ENCODE measurements around the gene HBB. TPM values are rescaled to one million over a fixed set of nuclear protein-coding genes. Genes with fewer than 3 reads are reported as not detected.
A peak's percentile ranks its signal among the peaks of the same experiment; 100 is the strongest.

The HBB gene
- total RNA-seq, 1 experiment from 2014 or later = not detected

GRCh38 chr11:5204787-5205186 is 22.1 kb downstream of the HBB start:
- H3K9me2 ChIP-seq (replicated peaks; ENCODE audit: insufficient read depth, low read length) = no peaks in the 10 kb centered on the region
- no peaks in the 10 kb centered on the region for H3K36me3 ChIP-seq (ENCODE audit: insufficient read depth, low read length)
- H2AFZ ChIP-seq (ENCODE audit: low read length) = no peak overlapping the region
- H3K4me3 ChIP-seq (ENCODE audit: low read length) = no peak overlapping the region
- H3K9me3 ChIP-seq (ENCODE audit: low read length) = no peaks in the 10 kb centered on the region
- no peaks in the 10 kb centered on the region for H3K27me3 ChIP-seq (ENCODE audit: low read length)
- H3K27ac ChIP-seq (ENCODE audit: low read length) = no peak overlapping the region
- H3K4me2 ChIP-seq (ENCODE audit: low read depth, low read length, poor library complexity, severe bottlenecking) = no peak overlapping the region
- no peaks in the 10 kb centered on the region for H4K20me1 ChIP-seq (ENCODE audit: insufficient read depth, low read depth, low read length)
- H3K4me1 ChIP-seq (ENCODE audit: low read length) = no peaks in the 10 kb centered on the region
- no peaks in the 10 kb centered on the region for H3K79me2 ChIP-seq (ENCODE audit: low read length)
- no peak overlapping the region for H3K9ac ChIP-seq (ENCODE audit: low read length)
- peak; percentile 66 for DNase-seq

GRCh38 chr11:5203366-5203765 is 23.5 kb downstream of the HBB start:
- Histone ChIP-seq H3K27ac (ENCODE audit: low read length) (no peak overlapping the region), H3K27me3 (ENCODE audit: low read length) (no peaks in the 10 kb centered on the region), H3K79me2 (ENCODE audit: low read length) (no peaks in the 10 kb centered on the region), H4K20me1 (ENCODE audit: insufficient read depth, low read depth, low read length) (no peaks in the 10 kb centered on the region), H3K36me3 (ENCODE audit: insufficient read depth, low read length) (no peaks in the 10 kb centered on the region), H3K4me1 (ENCODE audit: low read length) (no peaks in the 10 kb centered on the region), H2AFZ (ENCODE audit: low read length) (no peak overlapping the region), H3K4me3 (ENCODE audit: low read length) (no peak overlapping the region), H3K9me3 (ENCODE audit: low read length) (no peaks in the 10 kb centered on the region), H3K4me2 (ENCODE audit: low read depth, low read length, poor library complexity, severe bottlenecking) (no peak overlapping the region), H3K9ac (ENCODE audit: low read length) (no peak overlapping the region), H3K9me2 (replicated peaks; ENCODE audit: insufficient read depth, low read length) (no peaks in the 10 kb centered on the region)
- no peak for DNase-seq

- no peaks in the 10 kb centered on the region for H3K36me3 ChIP-seq (ENCODE audit: insufficient read depth, low read length)
- H3K4me3 ChIP-seq (ENCODE audit: low read length) = no peak within 1 kb of the TSS
- no peaks in the 10 kb centered on the region for H3K9me2 ChIP-seq (replicated peaks; ENCODE audit: insufficient read depth, low read length)
- H4K20me1 ChIP-seq (ENCODE audit: insufficient read depth, low read depth, low read length) = no peaks in the 10 kb centered on the region
- H3K4me2 ChIP-seq (ENCODE audit: low read depth, low read length, poor library complexity, severe bottlenecking) = no peak within 1 kb of the TSS
- no peak within 1 kb of the TSS for H2AFZ ChIP-seq (ENCODE audit: low read length)
- H3K79me2 ChIP-seq (ENCODE audit: low read length) = no peaks in the 10 kb centered on the region
- H3K27me3 ChIP-seq (ENCODE audit: low read length) = no peaks in the 10 kb centered on the region
- H3K9me3 ChIP-seq (ENCODE audit: low read length) = no peaks in the 10 kb centered on the region
- no peaks in the 10 kb centered on the region for H3K4me1 ChIP-seq (ENCODE audit: low read length)
- no peak within 1 kb of the TSS for H3K27ac ChIP-seq (ENCODE audit: low read length)
- H3K9ac ChIP-seq (ENCODE audit: low read length) = no peak within 1 kb of the TSS
- DNase-seq = no peak
Measured at GRCh38 chr11:5200582-5200981, 26.3 kb downstream of the HBB start, which contains the start of gene OR51V1. Gene OR51V1, minus strand, starts transcription at chr11:5200682. Its CDS starts 0 bp downstream, at chr11:5200682.

- DNase-seq = no peak
- Histone ChIP-seq H4K20me1 (ENCODE audit: insufficient read depth, low read depth, low read length) (no peaks in the 10 kb centered on the region), H3K27me3 (ENCODE audit: low read length) (no peaks in the 10 kb centered on the region), H3K4me3 (ENCODE audit: low read length) (no peak overlapping the region), H3K4me1 (ENCODE audit: low read length) (no peaks in the 10 kb centered on the region), H3K27ac (ENCODE audit: low read length) (no peak overlapping the region), H3K9me3 (ENCODE audit: low read length) (no peaks in the 10 kb centered on the region), H3K9me2 (replicated peaks; ENCODE audit: insufficient read depth, low read length) (no peaks in the 10 kb centered on the region), H2AFZ (ENCODE audit: low read length) (no peak overlapping the region), H3K79me2 (ENCODE audit: low read length) (no peaks in the 10 kb centered on the region), H3K9ac (ENCODE audit: low read length) (no peak overlapping the region), H3K4me2 (ENCODE audit: low read depth, low read length, poor library complexity, severe bottlenecking) (no peak overlapping the region), H3K36me3 (ENCODE audit: insufficient read depth, low read length) (no peaks in the 10 kb centered on the region)
Measured at GRCh38 chr11:5198285-5198684, 28.6 kb downstream of the HBB start.

GRCh38 chr11:5197536-5197935 is 29.3 kb downstream of the HBB start:
- Histone ChIP-seq H3K4me1 (ENCODE audit: low read length) (no peaks in the 10 kb centered on the region), H3K4me2 (ENCODE audit: low read depth, low read length, poor library complexity, severe bottlenecking) (no peak overlapping the region), H3K4me3 (ENCODE audit: low read length) (no peak overlapping the region), H2AFZ (ENCODE audit: low read length) (no peak overlapping the region), H3K9me3 (ENCODE audit: low read length) (no peaks in the 10 kb centered on the region), H4K20me1 (ENCODE audit: insufficient read depth, low read depth, low read length) (no peaks in the 10 kb centered on the region), H3K9me2 (replicated peaks; ENCODE audit: insufficient read depth, low read length) (no peaks in the 10 kb centered on the region), H3K9ac (ENCODE audit: low read length) (no peak overlapping the region), H3K36me3 (ENCODE audit: insufficient read depth, low read length) (no peaks in the 10 kb centered on the region), H3K27ac (ENCODE audit: low read length) (no peak overlapping the region), H3K79me2 (ENCODE audit: low read length) (no peaks in the 10 kb centered on the region), H3K27me3 (ENCODE audit: low read length) (no peaks in the 10 kb centered on the region)
- no peak for DNase-seq

GRCh38 chr11:5196731-5197130 is 30.1 kb downstream of the HBB start:
- Histone ChIP-seq H4K20me1 (ENCODE audit: insufficient read depth, low read depth, low read length) (no peaks in the 10 kb centered on the region), H3K79me2 (ENCODE audit: low read length) (no peaks in the 10 kb centered on the region)

GRCh38 chr11:5196067-5196466 is 30.8 kb downstream of the HBB start:
- no peak overlapping the region for H3K9ac ChIP-seq (ENCODE audit: low read length)
- no peaks in the 10 kb centered on the region for H3K79me2 ChIP-seq (ENCODE audit: low read length)
- no peak overlapping the region for H3K27ac ChIP-seq (ENCODE audit: low read length)
- H3K9me3 ChIP-seq (ENCODE audit: low read length) = no peaks in the 10 kb centered on the region
- no peak overlapping the region for H2AFZ ChIP-seq (ENCODE audit: low read length)
- H3K9me2 ChIP-seq (replicated peaks; ENCODE audit: insufficient read depth, low read length) = no peaks in the 10 kb centered on the region
- no peak overlapping the region for H3K4me3 ChIP-seq (ENCODE audit: low read length)
- no peak for DNase-seq
- H3K27me3 ChIP-seq (ENCODE audit: low read length) = no peaks in the 10 kb centered on the region
- no peaks in the 10 kb centered on the region for H3K36me3 ChIP-seq (ENCODE audit: insufficient read depth, low read length)
- H3K4me1 ChIP-seq (ENCODE audit: low read length) = no peaks in the 10 kb centered on the region
- H3K4me2 ChIP-seq (ENCODE audit: low read depth, low read length, poor library complexity, severe bottlenecking) = no peak overlapping the region
- H4K20me1 ChIP-seq (ENCODE audit: insufficient read depth, low read depth, low read length) = no peaks in the 10 kb centered on the region

More at GRCh38 chr11:5196731-5197130, 30.1 kb downstream of the HBB start:
- no peaks in the 10 kb centered on the region for H3K9me3 ChIP-seq (ENCODE audit: low read length)
- H2AFZ ChIP-seq (ENCODE audit: low read length) = no peak overlapping the region
- H3K27ac ChIP-seq (ENCODE audit: low read length) = no peak overlapping the region
- H3K4me2 ChIP-seq (ENCODE audit: low read depth, low read length, poor library complexity, severe bottlenecking) = no peak overlapping the region
- DNase-seq = no peak
- H3K9me2 ChIP-seq (replicated peaks; ENCODE audit: insufficient read depth, low read length) = no peaks in the 10 kb centered on the region
- no peaks in the 10 kb centered on the region for H3K36me3 ChIP-seq (ENCODE audit: insufficient read depth, low read length)
- no peak overlapping the region for H3K4me3 ChIP-seq (ENCODE audit: low read length)
- H3K4me1 ChIP-seq (ENCODE audit: low read length) = no peaks in the 10 kb centered on the region
- H3K9ac ChIP-seq (ENCODE audit: low read length) = no peak overlapping the region
- no peaks in the 10 kb centered on the region for H3K27me3 ChIP-seq (ENCODE audit: low read length)

- Histone ChIP-seq H3K9ac (ENCODE audit: low read length) (no peak overlapping the region), H3K4me3 (ENCODE audit: low read length) (no peak overlapping the region), H3K9me3 (ENCODE audit: low read length) (no peaks in the 10 kb centered on the region), H3K9me2 (replicated peaks; ENCODE audit: insufficient read depth, low read length) (no peaks in the 10 kb centered on the region), H4K20me1 (ENCODE audit: insufficient read depth, low read depth, low read length) (no peaks in the 10 kb centered on the region), H2AFZ (ENCODE audit: low read length) (no peak overlapping the region), H3K27ac (ENCODE audit: low read length) (no peak overlapping the region), H3K79me2 (ENCODE audit: low read length) (no peaks in the 10 kb centered on the region), H3K4me1 (ENCODE audit: low read length) (no peaks in the 10 kb centered on the region), H3K36me3 (ENCODE audit: insufficient read depth, low read length) (no peaks in the 10 kb centered on the region), H3K27me3 (ENCODE audit: low read length) (no peaks in the 10 kb centered on the region), H3K4me2 (ENCODE audit: low read depth, low read length, poor library complexity, severe bottlenecking) (no peak overlapping the region)
- DNase-seq = no peak
Measured at GRCh38 chr11:5192738-5193137, 34.1 kb downstream of the HBB start.

GRCh38 chr11:5188201-5188600 is 38.7 kb downstream of the HBB start:
- Histone ChIP-seq H3K4me2 (ENCODE audit: low read depth, low read length, poor library complexity, severe bottlenecking) (no peak overlapping the region), H3K79me2 (ENCODE audit: low read length) (no peaks in the 10 kb centered on the region), H3K4me3 (ENCODE audit: low read length) (no peak overlapping the region), H3K9me2 (replicated peaks; ENCODE audit: insufficient read depth, low read length) (no peaks in the 10 kb centered on the region), H3K36me3 (ENCODE audit: insufficient read depth, low read length) (no peaks in the 10 kb centered on the region), H4K20me1 (ENCODE audit: insufficient read depth, low read depth, low read length) (no peaks in the 10 kb centered on the region), H3K9ac (ENCODE audit: low read length) (no peak overlapping the region), H3K27ac (ENCODE audit: low read length) (no peak overlapping the region), H3K9me3 (ENCODE audit: low read length) (no peaks in the 10 kb centered on the region), H2AFZ (ENCODE audit: low read length) (no peak overlapping the region), H3K4me1 (ENCODE audit: low read length) (no peaks in the 10 kb centered on the region), H3K27me3 (ENCODE audit: low read length) (no peaks in the 10 kb centered on the region)
- no peak for DNase-seq

Data from Karpas-422 (cell line).